Fibroblast of skin of left biceps (primary cell): ENCODE measurements around the gene UCKL1.

Experiments
- DNase-seq, 2 experiments: peaks; one replicate each; pipeline ENCODE4 v3.0.0-alpha.2; 2013; ENCODE audit warnings: low read depth in 2 of 2

Gene UCKL1

GRCh38 chr20:63890616-63891015, 65.6 kb downstream of the UCKL1 start:
- DNase-seq: no peak

- no peak for DNase-seq
Observed at GRCh38 chr20:63890201-63890576, 66.0 kb downstream of the UCKL1 start.
